IPS DF 6.9 (cell line): ENCODE data around the gene AGFG2.
"Not testable (repeated sequence)": the region's sequence is repeated elsewhere in the genome, so short reads cannot be mapped to it uniquely, and the experiment has no call there.

Experiments
- DNase-seq: peaks from one replicate; pipeline ENCODE4 v3.0.0-alpha.2; 2013; ENCODE audit warnings: low read depth, low spot score
- H3K27ac ChIP-seq: one replicate; pipeline ENCODE4 v1.5.1; 2013; ENCODE audit warnings: low read length, control low read depth
- H3K27me3 ChIP-seq: 2 replicates; pipeline ENCODE4 v1.6.1; 2013; ENCODE audit warnings: mild to moderate bottlenecking, low read length; ENCODE audit not compliant: control insufficient read depth, insufficient read depth
- H3K36me3 ChIP-seq: 2 replicates; pipeline ENCODE4 v1.6.1; 2013; ENCODE audit warnings: low read length; ENCODE audit not compliant: control insufficient read depth, insufficient read depth
- H3K4me1 ChIP-seq: 2 replicates; pipeline ENCODE4 v1.6.1; 2013; ENCODE audit warnings: low read length; ENCODE audit not compliant: control insufficient read depth, insufficient read depth
- H3K4me3 ChIP-seq: 2 replicates; pipeline ENCODE4 v1.5.1; 2013; ENCODE audit warnings: mild to moderate bottlenecking, low read length
- H3K9me3 ChIP-seq: 2 replicates; pipeline ENCODE4 v1.6.1; 2013; ENCODE audit warnings: low read length, inconsistent platforms; ENCODE audit not compliant: control insufficient read depth, insufficient read depth
- WGBS: extraction: QIAGEN DNeasy Blood & Tissue Kit; methylation state at CpG from one replicate; pipeline ENCODE4 v1.1.7; 2013; ENCODE audit warnings: mixed read lengths, missing lambda C conversion rate; ENCODE audit not compliant: insufficient read length, insufficient coverage; 5-methylcytosine and 5-hydroxymethylcytosine counted together

AGFG2 gene

GRCh38 chr7:100538654-100539435, at the start of gene AGFG2:
Gene AGFG2 (plus strand): TSS chr7:100539203. CDS start chr7:100539347, 144 bp downstream.
- DNase-seq: peak; percentile 95
- H3K27me3 ChIP-seq: 0 out of 2 replicates have a peak, but pooled peaks cover 1% of the 10 kb centered on the region
- H3K4me1 ChIP-seq: peaks cover 4% of the 10 kb centered on the region; the same call in 1 of the 2 replicates
- H3K9me3 ChIP-seq: no peaks in the 10 kb centered on the region
- H3K36me3 ChIP-seq: no peaks in the 10 kb centered on the region
- peak within 1 kb of the TSS; percentile 72; the same call in 1 of the 2 replicates for H3K4me3 ChIP-seq
- WGBS: no CpG with 5 or more reads among the region's 60 CpGs
- H3K27ac ChIP-seq: no peak within 1 kb of the TSS

- Histone ChIP-seq H3K36me3 (peaks cover 6% of the 10 kb centered on the region; the same call in 1 of the 2 replicates), H3K9me3 (no peaks in the 10 kb centered on the region), H3K4me3 (no peak overlapping the region), H3K4me1 (peaks cover 7% of the 10 kb centered on the region), H3K27ac (no peak overlapping the region), H3K27me3 (0 out of 2 replicates have a peak, but pooled peaks cover 2% of the 10 kb centered on the region)
- WGBS: no CpG with 5 or more reads among the region's 9 CpGs
- peak; percentile 82 for DNase-seq
These were observed 49.2 kb upstream of the AGFG2 start for GRCh38 chr7:100489824-100490223.

GRCh38 chr7:100490483-100491191, 48.4 kb upstream of the AGFG2 start:
- Histone ChIP-seq H3K4me1 (peaks cover 5% of the 10 kb centered on the region), H3K27me3 (0 out of 2 replicates have a peak, but pooled peaks cover 2% of the 10 kb centered on the region), H3K36me3 (peaks cover 6% of the 10 kb centered on the region; the same call in 1 of the 2 replicates), H3K9me3 (no peaks in the 10 kb centered on the region), H3K4me3 (no peak overlapping the region), H3K27ac (no peak overlapping the region)
- WGBS: no CpG with 5 or more reads among the region's 25 CpGs
- no peak for DNase-seq

- WGBS: no CpG with 5 or more reads among the region's 5 CpGs
- Histone ChIP-seq H3K27ac (no peak overlapping the region), H3K36me3 (peaks cover 6% of the 10 kb centered on the region; the same call in 1 of the 2 replicates), H3K9me3 (no peaks in the 10 kb centered on the region), H3K4me3 (no peak overlapping the region), H3K4me1 (peaks cover 5% of the 10 kb centered on the region), H3K27me3 (0 out of 2 replicates have a peak, but pooled peaks cover 2% of the 10 kb centered on the region)
- DNase-seq: no peak
These were observed 47.8 kb upstream of the AGFG2 start for GRCh38 chr7:100491192-100491578.

GRCh38 chr7:100492738-100493475, 46.1 kb upstream of the AGFG2 start:
- no peaks in the 10 kb centered on the region for H3K9me3 ChIP-seq
- peaks cover 2% of the 10 kb centered on the region for H3K4me1 ChIP-seq
- H3K27me3 ChIP-seq: 0 out of 2 replicates have a peak, but pooled peaks cover 2% of the 10 kb centered on the region
- peaks cover 6% of the 10 kb centered on the region; the same call in 1 of the 2 replicates for H3K36me3 ChIP-seq
- no peak overlapping the region for H3K27ac ChIP-seq
- H3K4me3 ChIP-seq: peak overlapping the region; percentile 43; the same call in 1 of the 2 replicates
- DNase-seq: no peak
- WGBS: no CpG with 5 or more reads among the region's 5 CpGs

- H3K27me3 ChIP-seq: 0 out of 2 replicates have a peak, but pooled peaks cover 2% of the 10 kb centered on the region
- no peak for DNase-seq
- H3K27ac ChIP-seq: no peak overlapping the region
- WGBS: no CpG with 5 or more reads among the region's 56 CpGs
- peak overlapping the region; percentile 43; the same call in 1 of the 2 replicates for H3K4me3 ChIP-seq
- peaks cover 5% of the 10 kb centered on the region; the same call in 1 of the 2 replicates for H3K36me3 ChIP-seq
- H3K4me1 ChIP-seq: peaks cover 2% of the 10 kb centered on the region
- H3K9me3 ChIP-seq: no peaks in the 10 kb centered on the region
These were observed 45.3 kb upstream of the AGFG2 start for GRCh38 chr7:100493476-100494264.

GRCh38 chr7:100496509-100496908, 42.5 kb upstream of the AGFG2 start:
- WGBS: no CpG with 5 or more reads among the region's 6 CpGs
- H3K4me1 ChIP-seq: no peaks in the 10 kb centered on the region
- no peak for DNase-seq
- no peaks in the 10 kb centered on the region for H3K36me3 ChIP-seq
- H3K4me3 ChIP-seq: no peak overlapping the region
- 0 out of 2 replicates have a peak, but pooled peaks cover 2% of the 10 kb centered on the region for H3K27me3 ChIP-seq
- no peaks in the 10 kb centered on the region for H3K9me3 ChIP-seq
- no peak overlapping the region for H3K27ac ChIP-seq

GRCh38 chr7:100500743-100501142, 38.3 kb upstream of the AGFG2 start:
- H3K4me3 ChIP-seq, H3K9me3 ChIP-seq, H3K27me3 ChIP-seq, H3K27ac ChIP-seq, DNase-seq, H3K4me1 ChIP-seq, H3K36me3 ChIP-seq: not testable (repeated sequence)
- 100% methylated on average over 1 of the region's 2 CpGs for WGBS

- not testable (repeated sequence) for DNase-seq, H3K27me3 ChIP-seq, H3K9me3 ChIP-seq, H3K27ac ChIP-seq, H3K4me1 ChIP-seq, H3K36me3 ChIP-seq, H3K4me3 ChIP-seq
- WGBS: no CpG with 5 or more reads among the region's 3 CpGs
These were observed 35.0 kb upstream of the AGFG2 start for GRCh38 chr7:100504031-100504430.
